ENCODE measurements around the gene DAZAP2.
"Not testable (repeated sequence)": the region's sequence is repeated elsewhere in the genome, so short reads cannot be mapped to it uniquely, and the experiment has no call there.

DAZAP2 gene

GRCh38 chr12:51238037-51238509 lies 553 bp upstream of the DAZAP2 start:
- peak overlapping the region; percentile 98 for H3K4me2 ChIP-seq (ENCODE audit: low read length)
- no peaks in the 10 kb centered on the region for H3K9me3 ChIP-seq (replicated peaks; ENCODE audit: low read length)
- no peaks in the 10 kb centered on the region for H3K27me3 ChIP-seq (ENCODE audit: control insufficient read depth, insufficient read depth, low read length)
- peak overlapping the region; percentile 99 for H3K4me3 ChIP-seq (ENCODE audit: low read length)
- H3K4me1 ChIP-seq (ENCODE audit: control insufficient read depth, insufficient read depth, low read length), result peaks cover 25% of the 10 kb centered on the region
- peaks cover 30% of the 10 kb centered on the region for H3K36me3 ChIP-seq (ENCODE audit: insufficient read depth, low read length)
- peak overlapping the region; percentile 100 for H3K9ac ChIP-seq (ENCODE audit: low read depth, low read length)

DNA sequence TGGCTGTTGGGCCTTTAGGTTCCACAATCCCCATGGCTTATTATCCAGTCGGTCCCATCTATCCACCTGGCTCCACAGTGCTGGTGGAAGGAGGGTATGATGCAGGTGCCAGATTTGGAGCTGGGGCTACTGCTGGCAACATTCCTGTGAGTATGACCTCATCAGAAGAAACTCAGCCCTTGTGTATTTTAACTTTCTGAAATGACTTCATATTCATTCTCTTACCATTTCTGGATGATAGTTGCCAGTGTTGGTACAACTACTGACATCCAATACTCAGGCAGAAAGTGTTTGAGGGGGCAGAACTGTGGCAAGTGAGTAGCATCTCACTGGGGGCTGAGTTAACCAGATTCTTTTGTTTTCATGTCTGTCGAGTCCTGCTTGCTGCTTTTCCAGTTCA lies 2.3 kb downstream of the DAZAP2 start:
- peaks cover 27% of the 10 kb centered on the region for H3K4me1 ChIP-seq (ENCODE audit: control insufficient read depth, insufficient read depth, low read length)
- no peak overlapping the region for H3K9ac ChIP-seq (ENCODE audit: low read depth, low read length)
- peaks cover 56% of the 10 kb centered on the region for H3K36me3 ChIP-seq (ENCODE audit: insufficient read depth, low read length)

DNA sequence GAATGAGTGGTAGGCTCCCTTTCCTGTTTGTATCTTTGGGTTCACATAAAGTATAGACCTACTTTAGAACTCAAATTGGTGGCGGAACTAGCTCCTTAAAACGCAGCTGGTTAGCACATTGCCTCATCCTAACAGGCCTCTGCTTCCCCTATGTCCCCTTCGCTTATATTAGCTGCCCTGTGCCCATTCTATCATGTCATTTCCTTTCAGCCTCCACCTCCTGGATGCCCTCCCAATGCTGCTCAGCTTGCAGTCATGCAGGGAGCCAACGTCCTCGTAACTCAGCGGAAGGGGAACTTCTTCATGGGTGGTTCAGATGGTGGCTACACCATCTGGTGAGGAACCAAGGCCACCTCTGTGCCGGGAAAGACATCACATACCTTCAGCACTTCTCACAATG lies 3.5 kb downstream of the DAZAP2 start:
- Histone ChIP-seq H3K4me3 (ENCODE audit: low read length) (no peak overlapping the region), H3K4me2 (ENCODE audit: low read length) (no peak overlapping the region), H3K9ac (ENCODE audit: low read depth, low read length) (no peak overlapping the region), H3K9me3 (replicated peaks; ENCODE audit: low read length) (no peaks in the 10 kb centered on the region), H3K4me1 (ENCODE audit: control insufficient read depth, insufficient read depth, low read length) (peaks cover 34% of the 10 kb centered on the region), H3K36me3 (ENCODE audit: insufficient read depth, low read length) (peaks cover 64% of the 10 kb centered on the region), H3K27me3 (ENCODE audit: control insufficient read depth, insufficient read depth, low read length) (no peaks in the 10 kb centered on the region)

More for the DNA sequence above, 2.3 kb downstream of the DAZAP2 start:
- Histone ChIP-seq H3K9me3 (replicated peaks; ENCODE audit: low read length) (no peaks in the 10 kb centered on the region), H3K4me3 (ENCODE audit: low read length) (no peak overlapping the region), H3K4me2 (ENCODE audit: low read length) (no peak overlapping the region), H3K27me3 (ENCODE audit: control insufficient read depth, insufficient read depth, low read length) (no peaks in the 10 kb centered on the region)

DNA sequence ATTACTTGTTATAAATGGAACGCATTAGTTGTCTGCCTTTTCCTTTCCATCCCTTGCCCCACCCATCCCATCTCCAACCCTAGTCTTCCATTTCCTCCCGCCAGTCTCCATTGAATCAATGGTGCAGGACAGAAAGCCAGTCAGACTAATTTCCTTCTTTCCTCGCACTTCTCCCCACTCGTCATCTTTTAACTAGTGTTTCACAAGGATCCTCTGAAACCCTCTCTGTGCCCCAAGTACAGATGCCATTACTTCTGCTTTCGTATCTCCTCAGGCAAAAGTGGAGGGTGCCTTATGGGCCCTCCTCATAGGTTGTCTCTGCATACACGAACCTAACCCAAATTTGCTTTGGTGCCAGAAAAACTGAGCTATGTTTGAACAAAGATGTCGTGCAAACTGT lies 4.2 kb downstream of the DAZAP2 start:
- no peak overlapping the region for H3K9ac ChIP-seq (ENCODE audit: low read depth, low read length)
- H3K27me3 ChIP-seq (ENCODE audit: control insufficient read depth, insufficient read depth, low read length), result no peaks in the 10 kb centered on the region
- H3K4me2 ChIP-seq (ENCODE audit: low read length), result no peak overlapping the region
- peaks cover 39% of the 10 kb centered on the region for H3K4me1 ChIP-seq (ENCODE audit: control insufficient read depth, insufficient read depth, low read length)
- H3K4me3 ChIP-seq (ENCODE audit: low read length), result no peak overlapping the region
- H3K36me3 ChIP-seq (ENCODE audit: insufficient read depth, low read length), result peaks cover 67% of the 10 kb centered on the region
- no peaks in the 10 kb centered on the region for H3K9me3 ChIP-seq (replicated peaks; ENCODE audit: low read length)

GRCh38 chr12:51244269-51244668 lies 5.6 kb downstream of the DAZAP2 start:
- Histone ChIP-seq H3K9ac (ENCODE audit: low read depth, low read length) (no peak overlapping the region), H3K36me3 (ENCODE audit: insufficient read depth, low read length) (peaks cover 66% of the 10 kb centered on the region), H3K4me1 (ENCODE audit: control insufficient read depth, insufficient read depth, low read length) (peaks cover 34% of the 10 kb centered on the region), H3K9me3 (replicated peaks; ENCODE audit: low read length) (no peaks in the 10 kb centered on the region), H3K27me3 (ENCODE audit: control insufficient read depth, insufficient read depth, low read length) (no peaks in the 10 kb centered on the region), H3K4me3 (ENCODE audit: low read length) (no peak overlapping the region), H3K4me2 (ENCODE audit: low read length) (no peak overlapping the region)

GRCh38 chr12:51245476-51246253 lies 7.0 kb downstream of the DAZAP2 start:
- Histone ChIP-seq H3K4me3 (ENCODE audit: low read length) (no peak overlapping the region), H3K36me3 (ENCODE audit: insufficient read depth, low read length) (peaks cover 66% of the 10 kb centered on the region), H3K27me3 (ENCODE audit: control insufficient read depth, insufficient read depth, low read length) (no peaks in the 10 kb centered on the region), H3K4me1 (ENCODE audit: control insufficient read depth, insufficient read depth, low read length) (peaks cover 23% of the 10 kb centered on the region), H3K4me2 (ENCODE audit: low read length) (no peak overlapping the region), H3K9me3 (replicated peaks; ENCODE audit: low read length) (no peaks in the 10 kb centered on the region), H3K9ac (ENCODE audit: low read depth, low read length) (no peak overlapping the region)

DNA sequence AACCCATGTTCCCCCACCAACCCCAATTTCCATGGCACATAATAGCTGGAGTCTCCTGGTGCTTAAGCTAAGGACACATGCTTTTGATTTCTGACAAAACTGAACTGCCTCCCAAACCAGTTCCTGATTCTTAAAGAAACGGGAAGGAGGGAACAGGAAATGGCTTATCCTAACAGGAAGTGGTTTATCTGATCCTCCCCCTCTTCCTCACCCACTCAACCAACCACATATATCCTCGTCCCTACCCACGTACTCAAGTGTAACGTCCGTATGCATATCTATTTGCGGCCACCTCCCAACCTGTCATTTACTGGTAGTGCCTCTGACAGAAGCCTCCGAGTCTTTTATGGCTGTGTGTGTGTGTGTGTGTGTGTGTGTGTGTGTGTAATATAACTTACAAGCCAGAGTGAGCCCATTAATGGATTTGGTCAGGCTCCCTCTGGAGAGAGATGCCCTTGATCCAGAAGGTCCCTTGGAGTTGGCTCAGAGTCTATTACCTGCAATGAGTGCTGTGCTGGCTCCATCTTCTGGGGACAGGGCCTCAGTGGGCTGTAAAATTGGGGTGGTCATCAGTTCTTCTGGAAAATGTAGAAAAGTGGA lies 7.7 kb downstream of the DAZAP2 start:
- no peak overlapping the region for H3K9ac ChIP-seq (ENCODE audit: low read depth, low read length)

DNA sequence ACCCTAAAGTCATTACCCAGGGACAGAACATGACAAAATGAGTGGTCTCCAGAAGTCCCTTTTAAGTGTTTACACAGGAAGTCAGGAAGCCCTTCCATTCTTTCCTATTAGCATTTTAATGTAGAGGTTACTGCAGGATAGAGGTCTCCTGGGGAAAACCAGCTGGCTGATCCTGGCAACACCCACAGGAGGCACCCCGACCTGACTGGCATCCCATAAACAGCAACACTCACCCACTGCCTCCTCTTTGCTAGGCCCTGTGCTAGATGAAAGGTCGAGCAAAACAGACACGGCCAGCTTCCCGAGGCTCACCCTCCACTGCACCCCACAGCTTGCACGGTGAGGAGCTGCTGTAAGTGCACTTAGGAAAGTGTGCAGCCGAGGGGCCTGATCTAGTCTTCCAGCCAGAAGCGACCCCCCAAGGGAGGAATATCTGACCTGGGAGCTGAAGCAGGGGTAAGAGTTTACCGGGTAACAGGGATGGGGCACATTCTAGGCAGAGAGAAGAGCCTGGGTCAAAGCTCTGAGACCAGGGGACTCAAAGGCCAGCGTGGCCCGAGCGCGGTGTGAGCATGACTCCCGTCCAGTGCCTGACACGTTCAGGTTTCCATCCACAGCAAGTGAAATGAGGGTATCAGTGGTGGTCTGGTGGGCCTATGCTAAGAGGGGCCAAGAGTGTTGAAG lies 9.0 kb downstream of the DAZAP2 start:
- Histone ChIP-seq H3K9me3 (replicated peaks; ENCODE audit: low read length) (no peaks in the 10 kb centered on the region), H3K9ac (ENCODE audit: low read depth, low read length) (no peak overlapping the region), H3K4me1 (ENCODE audit: control insufficient read depth, insufficient read depth, low read length) (peaks cover 14% of the 10 kb centered on the region), H3K4me3 (ENCODE audit: low read length) (no peak overlapping the region), H3K27me3 (ENCODE audit: control insufficient read depth, insufficient read depth, low read length) (no peaks in the 10 kb centered on the region), H3K36me3 (ENCODE audit: insufficient read depth, low read length) (peaks cover 53% of the 10 kb centered on the region), H3K4me2 (ENCODE audit: low read length) (no peak overlapping the region)

More for the DNA sequence above, 7.7 kb downstream of the DAZAP2 start:
- no peaks in the 10 kb centered on the region for H3K27me3 ChIP-seq (ENCODE audit: control insufficient read depth, insufficient read depth, low read length)
- peaks cover 16% of the 10 kb centered on the region for H3K4me1 ChIP-seq (ENCODE audit: control insufficient read depth, insufficient read depth, low read length)
- peaks cover 63% of the 10 kb centered on the region for H3K36me3 ChIP-seq (ENCODE audit: insufficient read depth, low read length)
- no peak overlapping the region for H3K4me2 ChIP-seq (ENCODE audit: low read length)
- no peaks in the 10 kb centered on the region for H3K9me3 ChIP-seq (replicated peaks; ENCODE audit: low read length)
- H3K4me3 ChIP-seq (ENCODE audit: low read length), result no peak overlapping the region

- Histone ChIP-seq H3K4me3 (ENCODE audit: low read length) (no peak overlapping the region), H3K4me1 (ENCODE audit: control insufficient read depth, insufficient read depth, low read length) (no peaks in the 10 kb centered on the region), H3K4me2 (ENCODE audit: low read length) (no peak overlapping the region), H3K9me3 (replicated peaks; ENCODE audit: low read length) (no peaks in the 10 kb centered on the region), H3K36me3 (ENCODE audit: insufficient read depth, low read length) (peaks cover 15% of the 10 kb centered on the region), H3K9ac (ENCODE audit: low read depth, low read length) (no peak overlapping the region), H3K27me3 (ENCODE audit: control insufficient read depth, insufficient read depth, low read length) (no peaks in the 10 kb centered on the region)
Observed at GRCh38 chr12:51253276-51253675, 14.7 kb downstream of the DAZAP2 start.

GRCh38 chr12:51254536-51254935 lies 15.9 kb downstream of the DAZAP2 start:
- Histone ChIP-seq H3K9me3 (replicated peaks; ENCODE audit: low read length) (no peaks in the 10 kb centered on the region), H3K4me3 (ENCODE audit: low read length) (no peak overlapping the region), H3K4me1 (ENCODE audit: control insufficient read depth, insufficient read depth, low read length) (no peaks in the 10 kb centered on the region), H3K4me2 (ENCODE audit: low read length) (no peak overlapping the region), H3K9ac (ENCODE audit: low read depth, low read length) (no peak overlapping the region), H3K36me3 (ENCODE audit: insufficient read depth, low read length) (peaks cover 15% of the 10 kb centered on the region), H3K27me3 (ENCODE audit: control insufficient read depth, insufficient read depth, low read length) (no peaks in the 10 kb centered on the region)

- not testable (repeated sequence) for H3K9ac ChIP-seq (ENCODE audit: low read depth, low read length); H3K4me3 ChIP-seq (ENCODE audit: low read length); H3K9me3 ChIP-seq (replicated peaks; ENCODE audit: low read length); H3K4me1 ChIP-seq (ENCODE audit: control insufficient read depth, insufficient read depth, low read length); H3K27me3 ChIP-seq (ENCODE audit: control insufficient read depth, insufficient read depth, low read length); H3K4me2 ChIP-seq (ENCODE audit: low read length); H3K36me3 ChIP-seq (ENCODE audit: insufficient read depth, low read length)
Observed at GRCh38 chr12:51259600-51259999, 21.0 kb downstream of the DAZAP2 start.

All from skeletal muscle satellite cell (primary cell).